Midbrain (tissue), 1 donor: ENCODE results near the gene SLFN14.
"Not testable (repeated sequence)": the region's sequence is repeated elsewhere in the genome, so short reads cannot be mapped to it uniquely, and the experiment has no call there.

Experiments used
- DNase-seq: peaks from one replicate; lab custom pipeline; 2025; lab: John Stamatoyannopoulos, UW

Gene SLFN14

DNA sequence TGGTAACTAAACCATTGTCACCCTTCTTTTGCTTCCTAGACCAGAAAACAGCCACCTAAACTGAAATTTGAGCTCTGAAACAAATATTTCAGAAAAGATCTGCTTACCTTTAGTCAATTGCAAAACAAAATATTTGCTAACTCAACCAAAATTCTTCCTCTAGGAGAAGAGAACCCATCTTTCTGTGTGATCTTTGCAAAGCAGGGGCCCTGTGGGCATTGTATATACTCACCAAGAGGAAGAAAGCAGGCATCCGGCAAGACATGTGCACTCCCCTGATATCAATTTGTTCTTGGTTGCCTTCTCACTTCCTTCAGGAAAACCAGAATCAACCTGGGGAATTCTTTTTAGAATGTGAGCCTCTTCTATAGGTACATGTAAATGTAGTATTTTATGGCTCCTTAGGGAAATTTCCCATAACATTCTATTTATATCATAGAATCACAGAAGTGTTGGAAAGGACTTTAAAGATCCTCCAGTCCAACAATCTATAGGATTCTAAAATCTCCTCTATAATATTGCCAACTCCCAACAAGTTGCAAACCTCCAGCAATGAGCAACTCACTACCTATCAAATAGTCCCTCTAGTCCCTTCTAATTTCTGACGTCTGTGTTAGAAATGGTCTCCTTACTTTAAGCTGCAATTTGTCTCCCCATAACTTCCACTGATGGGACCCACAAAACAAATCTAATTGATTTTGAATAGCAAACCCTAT is 966 bp downstream of the SLFN14 start:
- no peak for DNase-seq

DNA sequence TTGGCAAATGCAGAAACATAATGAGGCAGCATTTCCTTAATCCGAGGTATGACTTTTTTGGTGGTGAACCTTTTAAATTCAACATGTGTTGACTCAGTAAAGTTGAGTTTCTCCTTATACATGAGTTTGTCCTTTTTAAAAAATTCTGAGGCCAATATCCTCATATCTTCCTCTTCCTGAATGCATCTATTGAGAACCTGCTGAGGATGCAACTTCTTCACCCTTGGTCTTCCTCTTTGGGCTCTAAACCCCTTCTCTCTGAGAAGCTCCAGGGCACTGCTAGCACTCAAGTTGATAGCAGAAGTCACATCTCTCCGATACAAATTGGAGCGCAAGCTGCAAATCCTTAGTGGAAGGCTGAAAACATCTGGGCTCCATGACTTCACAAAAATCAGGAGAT is 3.3 kb downstream of the SLFN14 start:
- DNase-seq = no peak

DNA sequence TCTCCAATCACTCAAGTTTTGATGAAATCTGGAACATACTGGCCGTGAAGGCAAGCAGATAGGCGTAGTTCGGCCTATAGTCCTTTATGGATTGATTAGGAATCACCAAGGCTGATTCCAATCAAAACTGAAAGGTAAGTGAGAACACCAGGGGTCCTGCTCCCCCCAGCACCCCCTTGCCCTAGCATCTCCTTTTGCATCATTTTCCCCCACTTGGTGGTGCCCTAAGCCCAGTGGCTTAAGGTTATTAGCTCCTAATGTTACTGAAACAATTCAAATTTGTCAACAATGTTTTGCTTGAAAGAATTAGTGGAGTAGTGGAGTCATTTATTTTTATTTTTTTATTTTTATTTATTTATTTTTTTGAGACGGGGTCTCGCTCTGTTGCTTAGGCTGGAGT is 4.9 kb downstream of the SLFN14 start:
- DNase-seq = no peak

DNA sequence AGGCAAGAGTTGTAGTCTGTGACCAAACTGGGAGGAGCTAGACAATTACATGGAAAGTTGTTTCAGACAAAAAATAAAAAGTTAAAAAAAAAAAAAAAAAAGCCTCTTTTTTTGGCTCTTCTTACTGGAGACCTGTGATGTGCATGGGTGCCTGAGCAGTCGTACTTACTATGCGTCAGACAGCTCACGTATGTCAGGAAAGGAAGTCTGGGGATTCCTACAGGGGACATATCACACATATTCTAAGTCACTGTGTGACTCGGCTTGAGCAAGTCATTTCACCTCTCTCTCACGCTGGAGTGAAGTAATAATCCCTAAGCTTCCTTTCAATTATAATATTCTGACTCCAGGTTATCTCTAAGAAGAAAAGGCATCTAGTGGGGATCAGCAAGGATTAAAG is 6.0 kb downstream of the SLFN14 start:
- no peak for DNase-seq

DNA sequence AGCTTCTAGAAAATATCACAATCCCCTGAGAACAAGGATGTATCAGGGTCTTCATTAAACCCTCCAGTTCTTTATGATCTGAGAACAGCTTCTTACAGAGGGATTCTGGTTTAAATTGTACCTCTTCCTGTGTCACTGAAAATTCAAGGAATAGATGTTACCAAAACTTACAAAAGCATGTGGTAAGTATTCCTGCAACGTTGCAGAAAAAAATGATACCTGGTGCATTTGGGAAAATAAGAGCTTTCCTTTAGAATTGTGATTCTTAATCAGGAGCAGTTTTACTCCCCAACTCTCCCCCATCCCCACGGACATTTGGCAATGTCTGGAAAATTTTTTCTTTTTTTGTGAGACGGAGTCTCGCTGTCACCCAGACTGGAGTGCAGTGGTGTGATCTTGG is 7.3 kb downstream of the SLFN14 start:
- no peak for DNase-seq

DNA sequence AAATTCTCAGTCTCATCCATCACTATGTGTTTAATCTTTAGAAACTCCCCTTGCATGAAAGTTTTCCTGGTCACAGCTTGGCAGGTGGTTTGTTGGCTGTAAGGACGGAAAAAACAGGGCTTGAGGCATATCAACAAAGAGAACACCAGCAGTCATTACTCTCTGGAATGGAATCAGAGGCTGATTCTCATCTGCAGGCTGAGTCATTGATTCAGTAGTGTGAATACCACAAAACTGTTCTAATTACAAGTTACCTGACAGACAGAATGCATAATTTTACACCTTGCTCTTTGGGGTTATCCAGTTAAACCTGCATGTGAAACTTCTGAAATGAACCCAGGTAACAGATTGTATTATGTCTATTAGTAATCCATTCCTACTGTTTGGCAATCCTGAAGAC is 11.6 kb downstream of the SLFN14 start:
- DNase-seq = no peak

DNA sequence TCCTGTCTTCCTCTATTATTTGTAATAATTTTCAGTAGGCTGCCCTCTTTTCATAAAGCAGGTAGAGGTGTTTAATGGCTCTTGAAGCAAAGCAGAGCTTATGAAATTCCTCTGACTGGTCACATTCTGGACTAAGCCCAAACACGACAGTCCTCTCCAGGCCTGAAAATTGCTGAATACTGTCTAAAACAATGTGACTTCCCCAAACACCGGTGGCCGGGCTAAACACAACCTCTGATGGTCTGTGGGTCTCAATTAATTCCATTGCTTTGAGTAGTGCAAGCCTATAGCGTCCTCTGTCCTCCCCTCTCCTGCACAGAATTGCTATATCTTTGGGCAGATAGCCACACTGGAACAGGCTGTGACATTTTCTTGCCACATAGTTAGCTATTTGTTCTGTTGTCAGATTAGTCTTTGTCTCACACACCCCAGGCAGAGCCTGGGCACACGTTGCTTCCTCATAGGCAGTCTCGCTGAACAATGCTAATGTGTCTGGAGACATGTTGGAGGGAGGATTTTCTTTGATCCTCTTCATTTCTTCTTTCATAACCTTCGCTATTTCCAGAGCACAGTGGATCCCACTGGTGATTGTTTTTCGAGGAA is 12.3 kb downstream of the SLFN14 start:
- no peak for DNase-seq

DNA sequence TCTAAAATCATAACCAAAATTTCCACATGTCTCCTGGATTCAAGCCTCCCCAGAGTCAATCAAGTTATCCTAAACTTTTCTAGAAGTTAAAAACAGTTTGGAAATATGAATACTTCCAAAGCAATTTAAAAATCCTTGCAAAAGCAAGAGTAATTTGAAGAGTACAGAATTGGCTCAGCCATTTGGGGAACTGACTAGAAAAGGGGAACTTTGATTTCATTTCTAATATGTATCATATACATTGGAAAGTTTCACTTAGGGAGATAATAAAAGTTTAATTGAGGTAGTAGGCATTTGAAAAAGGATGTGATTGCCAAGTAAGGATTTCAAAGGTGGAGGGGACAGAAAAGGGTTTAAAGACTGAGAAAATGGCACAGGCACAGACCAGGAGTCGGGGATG is 14.1 kb downstream of the SLFN14 start:
- DNase-seq = no peak

DNA sequence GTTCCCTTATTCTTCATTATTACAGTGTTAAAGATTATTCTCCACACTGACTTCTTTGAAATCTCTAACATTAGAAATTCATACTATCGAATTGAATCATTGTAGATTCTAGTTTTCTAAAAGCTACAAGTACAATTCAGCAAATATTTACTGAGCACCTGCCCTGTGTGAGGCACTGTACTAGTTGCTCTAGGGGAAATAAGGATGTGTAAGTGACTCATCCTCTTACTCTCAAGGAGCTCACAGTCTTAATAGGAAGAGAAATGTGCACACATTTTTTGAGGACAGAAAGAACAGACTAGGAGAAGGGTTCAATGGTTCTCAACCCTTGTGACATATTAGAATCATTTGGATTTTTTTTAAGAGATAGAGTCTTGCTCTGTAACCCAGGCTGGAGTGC is 15.5 kb downstream of the SLFN14 start:
- no peak for DNase-seq

DNA sequence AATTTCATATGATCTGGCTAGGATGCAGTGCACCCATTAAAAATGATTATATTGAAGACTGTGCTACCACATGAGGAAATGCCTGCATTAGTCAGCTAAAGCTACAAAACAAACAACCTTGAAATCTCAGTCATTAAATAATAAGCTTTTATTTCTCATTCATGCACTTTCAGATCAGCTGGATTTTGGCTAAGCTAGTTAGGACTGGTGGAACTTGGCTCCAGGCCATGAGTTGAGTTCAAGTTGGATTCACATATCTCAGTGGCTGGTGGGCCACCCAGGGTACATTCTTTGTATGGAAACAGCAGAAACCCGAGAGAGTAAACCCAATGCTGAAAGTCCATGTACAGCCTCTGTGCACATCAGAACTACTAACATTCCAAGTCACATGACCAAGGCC is 16.8 kb downstream of the SLFN14 start:
- no peak for DNase-seq

DNA sequence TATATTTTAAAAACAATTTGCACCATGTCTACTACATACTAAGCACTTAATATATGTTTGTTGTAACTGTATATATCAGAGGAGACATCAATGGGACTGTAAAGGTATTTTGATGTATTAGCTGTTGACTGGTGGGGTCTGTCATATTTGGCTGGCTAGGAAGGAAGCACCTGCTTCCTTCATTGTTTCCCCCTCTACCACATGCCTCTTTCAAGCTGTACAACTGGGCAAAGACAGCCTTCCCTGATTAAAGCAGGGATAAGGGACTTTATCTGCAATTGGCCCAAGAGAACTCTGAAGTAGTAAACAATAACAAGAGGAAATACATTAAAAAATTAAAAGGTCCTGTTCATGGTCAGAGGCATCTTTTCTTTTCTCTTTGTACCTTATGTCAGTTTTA is 17.6 kb downstream of the SLFN14 start:
- DNase-seq = no peak

DNA sequence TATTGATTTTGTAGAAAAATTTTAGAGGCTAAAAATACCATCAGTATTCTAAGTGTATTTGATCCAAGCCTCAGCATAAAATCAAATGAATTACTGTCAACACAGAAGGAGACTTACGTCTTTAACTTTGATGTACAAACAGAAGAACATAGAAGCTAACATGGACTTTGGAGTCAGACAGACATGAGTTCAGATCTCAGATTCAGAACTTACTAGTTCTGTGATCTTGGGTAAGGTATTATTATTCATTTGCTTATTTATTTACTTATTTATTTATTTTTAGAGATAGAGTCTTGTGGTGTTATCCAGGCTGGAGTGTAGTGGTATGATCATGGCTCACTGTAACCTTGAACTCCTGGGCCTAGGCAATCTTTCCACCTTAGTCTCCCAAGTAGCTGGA is 19.2 kb downstream of the SLFN14 start:
- DNase-seq = no peak

DNA sequence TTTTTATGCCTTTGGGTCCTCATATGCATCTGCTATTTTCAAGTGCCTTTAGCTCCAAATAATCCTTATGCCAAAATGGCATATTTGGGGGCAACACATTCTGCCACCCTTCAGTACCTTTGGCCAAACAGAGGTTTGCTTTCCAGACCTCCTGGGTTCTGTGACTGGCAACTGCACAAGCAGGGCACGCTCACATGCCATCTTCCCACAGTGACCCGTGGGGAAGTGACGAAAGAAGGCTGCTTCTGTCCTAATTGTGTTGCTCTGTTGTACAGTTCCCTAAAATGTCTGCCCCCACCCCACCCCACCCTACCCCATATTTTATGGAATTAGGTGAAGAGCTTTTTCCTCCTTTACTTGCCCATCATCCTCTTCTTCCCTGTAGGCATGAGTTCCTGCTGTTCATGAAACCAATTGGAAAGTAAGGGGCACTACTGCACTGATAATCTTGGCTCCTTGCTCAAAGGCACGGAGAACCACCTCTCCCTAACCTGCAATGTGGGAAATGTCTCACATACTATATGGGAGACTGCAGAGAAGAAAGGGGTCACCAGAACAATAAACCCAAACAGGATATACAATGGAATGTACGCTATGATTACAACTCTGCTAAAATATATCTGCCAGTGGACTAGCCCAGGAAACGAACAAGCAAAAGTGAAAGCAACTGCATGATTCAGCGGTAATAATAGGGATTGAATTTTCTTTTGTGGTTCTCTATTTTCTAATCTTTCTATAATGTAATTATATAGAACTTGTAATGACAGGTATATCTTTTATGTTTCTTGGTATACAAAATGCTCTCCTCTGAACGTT is 19.8 kb downstream of the SLFN14 start:
- DNase-seq = no peak

DNA sequence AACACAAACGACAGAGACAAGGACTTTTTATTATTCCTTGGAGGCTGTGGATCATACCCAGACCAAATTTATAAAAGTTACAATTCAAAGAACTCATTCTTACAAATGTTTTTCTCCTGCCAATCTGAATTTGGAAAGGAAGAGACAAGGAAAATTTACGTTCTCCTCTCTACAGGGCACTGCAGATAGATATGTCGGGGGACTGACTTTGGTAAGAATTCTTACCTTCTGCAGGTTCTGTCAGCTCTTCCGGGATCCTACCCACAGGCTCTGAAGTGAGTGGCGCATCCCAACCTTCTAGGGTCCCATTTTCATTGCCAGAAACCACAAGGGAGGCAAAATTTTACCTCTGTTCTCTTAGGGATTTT is 21.0 kb downstream of the SLFN14 start:
- no peak for DNase-seq

DNA sequence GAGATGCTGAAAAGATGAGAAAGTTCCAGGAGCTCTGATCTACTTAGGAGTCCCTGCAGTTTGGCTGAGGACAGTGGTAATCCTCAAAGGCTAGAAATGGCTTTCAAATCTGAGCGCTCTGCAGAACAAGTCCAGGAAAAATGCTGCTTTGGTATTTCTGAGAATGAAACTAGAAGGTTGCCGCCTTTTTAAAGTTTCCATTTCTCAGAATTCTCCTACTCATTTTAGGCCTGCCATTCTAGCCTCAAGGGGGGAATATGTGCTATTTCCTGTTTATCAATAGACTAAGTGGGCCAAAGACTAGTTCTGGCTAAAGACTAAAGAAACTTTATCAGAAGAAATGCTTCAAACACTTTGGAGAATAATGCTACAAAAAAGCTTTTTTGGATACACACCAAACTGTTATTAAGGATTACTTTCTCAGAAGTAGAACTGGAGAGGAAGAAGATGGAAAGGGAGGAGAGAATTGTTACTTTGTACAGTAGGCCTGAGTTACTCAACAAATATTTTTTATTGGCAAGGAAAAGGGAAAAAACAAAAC is 22.9 kb downstream of the SLFN14 start, which contains the start of gene SLFN12L:
Gene SLFN12L, minus strand, starts transcription at position 78 of the 541 bp plus-strand sequence. CDS start 15,314 bp downstream, outside the sequence.
- peak; percentile 24 for DNase-seq

DNA sequence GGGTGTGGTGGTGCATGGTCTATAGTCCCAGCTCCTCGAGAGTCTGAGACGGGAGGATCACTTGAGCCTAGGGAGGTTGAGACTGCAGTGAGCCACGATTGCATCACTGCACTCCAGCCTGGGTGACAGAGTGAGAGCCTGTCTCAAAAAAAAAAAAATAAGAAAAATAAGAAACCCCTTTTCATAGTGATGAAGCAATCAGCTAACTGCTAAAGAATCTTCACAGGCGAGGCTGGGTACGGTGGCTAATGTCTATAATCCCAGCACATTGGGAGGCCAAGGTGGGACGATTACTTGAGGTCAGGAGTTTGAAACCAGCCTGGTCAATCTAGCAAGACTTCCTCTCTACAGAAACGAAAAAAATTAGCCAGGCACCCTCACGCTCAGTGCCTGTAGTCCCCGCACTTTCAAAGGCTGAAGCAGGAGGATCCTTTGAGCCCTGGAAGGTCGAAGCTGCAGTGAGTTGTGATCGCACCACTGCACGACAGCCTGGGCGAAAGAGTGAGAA is 23.9 kb downstream of the SLFN14 start:
- DNase-seq = no peak

DNA sequence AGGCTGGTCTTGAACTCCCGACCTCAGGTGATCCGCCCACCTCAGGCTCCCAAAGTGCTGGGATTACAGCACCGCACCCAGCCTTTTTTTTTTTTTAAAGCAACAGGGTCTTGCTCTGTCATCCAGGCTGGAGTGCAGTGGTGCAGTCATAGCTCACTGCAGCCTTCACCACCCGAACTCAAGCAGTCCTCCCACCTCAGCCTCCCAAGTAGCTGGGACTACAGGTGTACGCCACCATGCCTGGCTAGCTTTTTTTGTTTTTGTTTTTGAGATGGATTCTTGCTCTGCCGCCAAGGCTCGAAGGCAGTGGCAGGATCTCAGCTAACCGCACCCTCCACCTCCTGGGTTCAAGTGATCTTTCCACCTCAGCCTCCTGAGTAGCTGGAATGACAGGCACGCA is 25.2 kb downstream of the SLFN14 start:
- DNase-seq = not testable (repeated sequence)

DNA sequence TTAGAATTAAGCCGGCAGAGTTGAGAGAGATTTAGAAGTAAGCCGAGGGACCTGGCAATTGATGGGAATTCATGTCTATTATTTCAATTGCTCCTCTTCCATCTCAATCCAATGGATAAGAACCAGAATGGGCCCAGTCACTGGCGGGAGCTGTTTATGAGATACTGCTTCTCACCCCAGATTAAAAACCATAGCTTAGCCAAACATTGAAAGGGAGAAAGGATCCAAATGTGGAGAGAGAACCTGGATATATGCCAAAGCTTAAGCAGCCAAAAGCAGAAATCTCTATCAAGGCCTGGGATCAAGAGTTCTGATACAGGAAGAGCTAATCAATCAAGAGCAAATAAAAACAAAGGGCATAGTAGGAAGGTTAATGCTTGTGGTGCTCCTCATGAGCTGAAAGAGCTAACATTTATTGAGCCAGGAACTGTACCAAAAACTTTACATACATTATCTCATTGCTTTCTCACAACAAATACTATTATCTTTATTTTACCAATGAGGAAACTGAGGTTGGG is 26.0 kb downstream of the SLFN14 start:
- DNase-seq = no peak

DNA sequence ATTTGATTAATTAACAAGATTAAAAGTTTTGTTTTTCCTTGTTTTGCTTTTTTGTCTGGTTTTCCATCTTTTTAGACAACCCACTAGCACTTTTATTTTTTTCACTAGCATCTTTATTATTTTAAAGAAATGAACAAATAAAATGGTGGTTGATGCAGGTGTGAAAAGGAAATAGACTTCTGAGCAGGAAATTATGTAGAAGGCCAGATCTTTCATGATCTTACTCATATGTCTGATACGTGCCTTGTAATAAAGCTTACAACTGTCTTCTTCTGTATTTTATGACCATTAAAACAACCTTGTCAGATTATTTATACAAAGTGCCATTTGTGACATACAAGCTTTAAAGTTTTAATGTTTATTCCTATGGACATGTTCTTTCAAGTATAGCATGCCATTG is 29.5 kb downstream of the SLFN14 start:
- DNase-seq = no peak

DNA sequence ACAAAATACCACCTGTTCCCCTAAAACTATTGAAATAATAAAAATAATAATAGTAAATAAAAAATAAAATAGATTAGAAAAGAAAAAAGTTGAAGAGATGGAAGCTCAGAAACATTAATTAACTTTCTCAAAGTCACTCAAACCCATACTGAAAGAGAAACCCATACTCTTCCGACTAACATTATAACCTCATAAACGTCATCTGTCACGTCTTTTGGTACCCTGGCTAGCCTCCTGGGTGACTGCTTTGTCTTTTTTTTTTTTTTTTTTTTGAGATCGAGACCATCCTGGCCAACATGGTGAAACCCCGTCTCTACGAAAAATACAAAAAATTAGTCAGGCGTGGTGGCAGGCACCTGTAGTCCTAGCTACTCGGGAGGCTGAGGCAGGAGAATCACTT is 30.8 kb downstream of the SLFN14 start:
- DNase-seq = no peak

DNA sequence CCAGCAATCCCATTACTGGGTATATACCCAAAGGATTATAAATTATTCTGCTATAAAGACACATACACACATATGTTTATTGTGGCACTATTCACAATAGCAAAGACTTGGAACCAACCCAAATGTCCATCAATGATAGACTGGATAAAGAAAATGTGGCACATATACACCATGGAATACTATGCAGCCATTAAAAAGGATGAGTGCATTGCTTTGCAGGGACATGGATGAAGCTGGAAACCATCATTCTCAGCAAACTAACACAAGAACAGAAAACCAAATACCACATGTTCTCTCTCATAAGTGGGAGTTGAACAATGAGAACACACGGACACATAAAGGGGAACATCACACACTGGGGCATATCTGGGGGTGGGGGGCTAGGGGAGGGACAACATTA is 31.3 kb downstream of the SLFN14 start:
- not testable (repeated sequence) for DNase-seq

DNA sequence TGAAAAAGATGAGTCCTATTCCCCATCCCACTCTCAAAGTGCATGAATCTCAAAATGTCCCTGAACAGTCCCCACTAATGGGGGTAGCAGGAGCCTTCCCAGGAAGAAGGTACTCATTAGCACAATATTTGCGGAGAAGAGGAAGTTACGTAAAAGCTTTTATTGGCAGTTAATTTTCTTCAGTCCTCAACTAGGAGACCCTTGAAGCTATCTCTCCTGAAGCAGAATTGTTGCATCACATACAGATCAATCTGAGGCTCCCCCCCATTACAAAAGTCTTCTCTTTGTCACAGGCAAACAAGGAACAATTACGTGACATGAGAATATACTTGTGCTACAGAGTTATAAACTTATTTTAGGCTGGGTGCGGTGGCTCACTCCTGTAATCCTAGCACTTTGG is 37.3 kb downstream of the SLFN14 start:
- DNase-seq = no peak
